Measurements from ENCODE around the gene HPCAL1.

The HPCAL1 gene

GRCh38 chr2:10408649-10409579 lies 106.2 kb downstream of the HPCAL1 start:
- DNase-seq (ENCODE audit: insufficient read length, low spot score) (peak; percentile 80), FAIRE-seq (peak; percentile 93)
- TF ChIP-seq POLR2AphosphoS5 (IDR thresholded peaks at IDR 0.05; ENCODE audit: low read depth, low read length) (no peak), POU2F2 (IDR thresholded peaks at IDR 0.05; ENCODE audit: low read depth, low read length) (no peak)

- no peak for DNase-seq (ENCODE audit: insufficient read length, low spot score)
- FAIRE-seq = peak; percentile 69
- TF ChIP-seq POLR2A (IDR thresholded peaks at IDR 0.05; ENCODE audit: low read depth, low read length) = no peak
- TF ChIP-seq PAX5 (IDR thresholded peaks at IDR 0.05; ENCODE audit: insufficient read depth, low read length, severe bottlenecking) = no peak
- no peak for TF ChIP-seq POLR2AphosphoS5 (IDR thresholded peaks at IDR 0.05; ENCODE audit: low read depth, low read length)
- TF ChIP-seq TAF1 (IDR thresholded peaks at IDR 0.05; ENCODE audit: low read depth, low read length) = no peak
- TF ChIP-seq POU2F2 (IDR thresholded peaks at IDR 0.05; ENCODE audit: low read depth, low read length) = no peak
- TF ChIP-seq SPI1 (IDR thresholded peaks at IDR 0.05; ENCODE audit: low read depth, low read length) = peak; percentile 89
These were observed 107.5 kb downstream of the HPCAL1 start for GRCh38 chr2:10410001-10410822.

GRCh38 chr2:10410823-10411437 lies 108.2 kb downstream of the HPCAL1 start:
- FAIRE-seq = no peak
- no peak for TF ChIP-seq POU2F2 (IDR thresholded peaks at IDR 0.05; ENCODE audit: low read depth, low read length)
- TF ChIP-seq POLR2AphosphoS5 (IDR thresholded peaks at IDR 0.05; ENCODE audit: low read depth, low read length) = no peak
- no peak for TF ChIP-seq SPI1 (IDR thresholded peaks at IDR 0.05; ENCODE audit: low read depth, low read length)
- no peak for TF ChIP-seq POLR2A (IDR thresholded peaks at IDR 0.05; ENCODE audit: low read depth, low read length)
- no peak for TF ChIP-seq TAF1 (IDR thresholded peaks at IDR 0.05; ENCODE audit: low read depth, low read length)
- no peak for TF ChIP-seq PAX5 (IDR thresholded peaks at IDR 0.05; ENCODE audit: insufficient read depth, low read length, severe bottlenecking)
- no peak for DNase-seq (ENCODE audit: insufficient read length, low spot score)

GRCh38 chr2:10411557-10411956 lies 108.9 kb downstream of the HPCAL1 start:
- FAIRE-seq = no peak
- DNase-seq (ENCODE audit: insufficient read length, low spot score) = no peak
- TF ChIP-seq POLR2A (IDR thresholded peaks at IDR 0.05; ENCODE audit: low read depth, low read length) (no peak), POU2F2 (IDR thresholded peaks at IDR 0.05; ENCODE audit: low read depth, low read length) (no peak), TAF1 (IDR thresholded peaks at IDR 0.05; ENCODE audit: low read depth, low read length) (no peak), SPI1 (IDR thresholded peaks at IDR 0.05; ENCODE audit: low read depth, low read length) (no peak), PAX5 (IDR thresholded peaks at IDR 0.05; ENCODE audit: insufficient read depth, low read length, severe bottlenecking) (no peak), POLR2AphosphoS5 (IDR thresholded peaks at IDR 0.05; ENCODE audit: low read depth, low read length) (no peak)

GRCh38 chr2:10412380-10412779 lies 109.7 kb downstream of the HPCAL1 start:
- DNase-seq (ENCODE audit: insufficient read length, low spot score) (no peak), FAIRE-seq (peak; percentile 45)
- TF ChIP-seq POLR2AphosphoS5 (IDR thresholded peaks at IDR 0.05; ENCODE audit: low read depth, low read length) (no peak), TAF1 (IDR thresholded peaks at IDR 0.05; ENCODE audit: low read depth, low read length) (no peak), SPI1 (IDR thresholded peaks at IDR 0.05; ENCODE audit: low read depth, low read length) (no peak), PAX5 (IDR thresholded peaks at IDR 0.05; ENCODE audit: insufficient read depth, low read length, severe bottlenecking) (no peak), POLR2A (IDR thresholded peaks at IDR 0.05; ENCODE audit: low read depth, low read length) (no peak), POU2F2 (IDR thresholded peaks at IDR 0.05; ENCODE audit: low read depth, low read length) (no peak)

- FAIRE-seq = no peak
- TF ChIP-seq SPI1 (IDR thresholded peaks at IDR 0.05; ENCODE audit: low read depth, low read length) (no peak), POU2F2 (IDR thresholded peaks at IDR 0.05; ENCODE audit: low read depth, low read length) (no peak), TAF1 (IDR thresholded peaks at IDR 0.05; ENCODE audit: low read depth, low read length) (no peak), POLR2AphosphoS5 (IDR thresholded peaks at IDR 0.05; ENCODE audit: low read depth, low read length) (no peak), POLR2A (IDR thresholded peaks at IDR 0.05; ENCODE audit: low read depth, low read length) (no peak), PAX5 (IDR thresholded peaks at IDR 0.05; ENCODE audit: insufficient read depth, low read length, severe bottlenecking) (no peak)
- DNase-seq (ENCODE audit: insufficient read length, low spot score) = no peak
These were observed 110.8 kb downstream of the HPCAL1 start for GRCh38 chr2:10413503-10413902.

- FAIRE-seq (peak; percentile 77), DNase-seq (ENCODE audit: insufficient read length, low spot score) (no peak)
- TF ChIP-seq POLR2A (IDR thresholded peaks at IDR 0.05; ENCODE audit: low read depth, low read length) = no peak
- no peak for TF ChIP-seq TAF1 (IDR thresholded peaks at IDR 0.05; ENCODE audit: low read depth, low read length)
- peak; percentile 99 for TF ChIP-seq PAX5 (IDR thresholded peaks at IDR 0.05; ENCODE audit: insufficient read depth, low read length, severe bottlenecking)
- no peak for TF ChIP-seq SPI1 (IDR thresholded peaks at IDR 0.05; ENCODE audit: low read depth, low read length)
- 0 out of 2 replicates have a peak, but pooled peaks have one; percentile 35 for TF ChIP-seq POU2F2 (IDR thresholded peaks at IDR 0.05; ENCODE audit: low read depth, low read length)
- TF ChIP-seq POLR2AphosphoS5 (IDR thresholded peaks at IDR 0.05; ENCODE audit: low read depth, low read length) = no peak
These were observed 111.3 kb downstream of the HPCAL1 start for GRCh38 chr2:10413991-10414451.

GRCh38 chr2:10414591-10414990 lies 111.9 kb downstream of the HPCAL1 start:
- TF ChIP-seq SPI1 (IDR thresholded peaks at IDR 0.05; ENCODE audit: low read depth, low read length) = no peak
- no peak for TF ChIP-seq POLR2AphosphoS5 (IDR thresholded peaks at IDR 0.05; ENCODE audit: low read depth, low read length)
- no peak for TF ChIP-seq PAX5 (IDR thresholded peaks at IDR 0.05; ENCODE audit: insufficient read depth, low read length, severe bottlenecking)
- TF ChIP-seq TAF1 (IDR thresholded peaks at IDR 0.05; ENCODE audit: low read depth, low read length) = no peak
- no peak for TF ChIP-seq POU2F2 (IDR thresholded peaks at IDR 0.05; ENCODE audit: low read depth, low read length)
- no peak for TF ChIP-seq POLR2A (IDR thresholded peaks at IDR 0.05; ENCODE audit: low read depth, low read length)
- FAIRE-seq (no peak), DNase-seq (ENCODE audit: insufficient read length, low spot score) (no peak)

All from GM12891 (cell line).